Measurements from ENCODE around the gene UBB.

UBB gene

GRCh38 chr17:16407911-16408588 is 27.2 kb downstream of the UBB start:
- ChIA-PET POLR2A (interaction anchor here (0.5 to 0.9 kb wide), 2 partner anchors 27 to 45 kb away, joined by 3 to 4 read pairs; partner anchors contain the start of gene UBB), CTCF (interaction anchor here (0.5 to 2.6 kb wide), 8 partner anchors 8 to 44 kb away, joined by 3 to 17 read pairs (median 4); partner anchors contain the start of gene TRPV2)
- H3K27me3 ChIP-seq (replicated peaks in 2 of 5; ENCODE audit: control insufficient read depth in 4 of 5, insufficient read depth in 5 of 5, low read length in 4 of 5): no peaks in the 10 kb centered on the region
- 35% methylated on average over 9 of the region's 14 CpGs for WGBS (ENCODE audit: insufficient coverage)
- no peaks in the 10 kb centered on the region for H3K36me3 ChIP-seq (ENCODE audit: control insufficient read depth in 4 of 4, insufficient read depth in 4 of 4, low read length in 3 of 4)
- no peaks in the 10 kb centered on the region for H3K9me3 ChIP-seq (ENCODE audit: control extremely low read depth in 1 of 5, control insufficient read depth in 4 of 5, insufficient read depth in 2 of 5, low read depth in 1 of 5, low read length in 4 of 5)
- DNase-seq: peak in 2 of 3 donors; percentile 66 to 67
- H3K4me1 ChIP-seq (ENCODE audit: control extremely low read depth in 1 of 4, control insufficient read depth in 4 of 4, insufficient read depth in 4 of 4, low read length in 3 of 4): peaks cover 0 to 20% (median 11%) of the 10 kb centered on the region in 4 experiments
- H3K27ac ChIP-seq (ENCODE audit: insufficient read depth in 1 of 2, low read depth in 1 of 2, low read length in 2 of 2, poor library complexity in 1 of 2, severe bottlenecking in 2 of 2): peak overlapping the region in 1 of 2 experiments; percentile 27
- H3K4me3 ChIP-seq (ENCODE audit: control insufficient read depth in 1 of 7, extremely low read depth in 1 of 7, insufficient read depth in 4 of 7, low read depth in 2 of 7, low read length in 6 of 7): peak overlapping the region in 3 of 7 experiments; percentile 19 to 55 (median 42)

- CTCF ChIA-PET: interaction anchor here (0.7 to 6.3 kb wide), 24 partner anchors 8 to 1422 kb away, joined by 3 to 67 read pairs (median 6); partner anchors contain the start of genes CENPV and UBB
- 0% methylated on average over 18 of the region's 21 CpGs for WGBS (ENCODE audit: insufficient coverage)
- peak within 1 kb of the TSS; percentile 58 to 92 (median 81) for H3K4me3 ChIP-seq (ENCODE audit: control insufficient read depth in 1 of 7, extremely low read depth in 1 of 7, insufficient read depth in 4 of 7, low read depth in 2 of 7, low read length in 6 of 7)
- no peaks in the 10 kb centered on the region for H3K27me3 ChIP-seq (replicated peaks in 2 of 5; ENCODE audit: control insufficient read depth in 4 of 5, insufficient read depth in 5 of 5, low read length in 4 of 5)
- DNase-seq: peak; percentile 59 to 71 (median 68)
- peaks cover 6 to 29% (median 18%) of the 10 kb centered on the region in 4 experiments for H3K36me3 ChIP-seq (ENCODE audit: control insufficient read depth in 4 of 4, insufficient read depth in 4 of 4, low read length in 3 of 4)
- H3K4me1 ChIP-seq (ENCODE audit: control extremely low read depth in 1 of 4, control insufficient read depth in 4 of 4, insufficient read depth in 4 of 4, low read length in 3 of 4): peaks cover 9 to 57% (median 56%) of the 10 kb centered on the region in 4 experiments
- H3K9me3 ChIP-seq (ENCODE audit: control extremely low read depth in 1 of 5, control insufficient read depth in 4 of 5, insufficient read depth in 2 of 5, low read depth in 1 of 5, low read length in 4 of 5): no peaks in the 10 kb centered on the region
- peak within 1 kb of the TSS; percentile 74 to 91 for H3K27ac ChIP-seq (ENCODE audit: insufficient read depth in 1 of 2, low read depth in 1 of 2, low read length in 2 of 2, poor library complexity in 1 of 2, severe bottlenecking in 2 of 2)
- POLR2A ChIA-PET: interaction anchor here (0.6 to 3.3 kb wide), 12 partner anchors 9 to 62 kb away, joined by 3 to 39 read pairs (median 4); partner anchors contain the start of genes CENPV and UBB
Observed at GRCh38 chr17:16415031-16415924, 34.4 kb downstream of the UBB start, which contains the start of gene TRPV2. Gene TRPV2 (plus strand): TSS chr17:16415571. CDS start chr17:16417669, 2,098 bp downstream.

- peaks cover 9 to 58% (median 57%) of the 10 kb centered on the region in 4 experiments for H3K4me1 ChIP-seq (ENCODE audit: control extremely low read depth in 1 of 4, control insufficient read depth in 4 of 4, insufficient read depth in 4 of 4, low read length in 3 of 4)
- no peaks in the 10 kb centered on the region for H3K9me3 ChIP-seq (ENCODE audit: control extremely low read depth in 1 of 5, control insufficient read depth in 4 of 5, insufficient read depth in 2 of 5, low read depth in 1 of 5, low read length in 4 of 5)
- H3K27me3 ChIP-seq (replicated peaks in 2 of 5; ENCODE audit: control insufficient read depth in 4 of 5, insufficient read depth in 5 of 5, low read length in 4 of 5): no peaks in the 10 kb centered on the region
- 100% methylated on average over 3 of the region's 7 CpGs for WGBS (ENCODE audit: insufficient coverage)
- ChIA-PET CTCF (interaction anchor here (0.7 to 6.3 kb wide), 8 partner anchors 9 to 112 kb away, joined by 3 to 67 read pairs (median 5); partner anchors contain the start of gene UBB), POLR2A (interaction anchor here (0.9 to 3.3 kb wide), 2 partner anchors 19 to 34 kb away, joined by 3 to 17 read pairs; no protein-coding TSS in a partner anchor)
- H3K27ac ChIP-seq (ENCODE audit: insufficient read depth in 1 of 2, low read depth in 1 of 2, low read length in 2 of 2, poor library complexity in 1 of 2, severe bottlenecking in 2 of 2): peak overlapping the region in 1 of 2 experiments; percentile 91
- H3K36me3 ChIP-seq (ENCODE audit: control insufficient read depth in 4 of 4, insufficient read depth in 4 of 4, low read length in 3 of 4): peaks cover 7 to 38% (median 22%) of the 10 kb centered on the region in 4 experiments
- DNase-seq: no peak
- peak overlapping the region in 2 of 7 experiments; percentile 85 to 92 for H3K4me3 ChIP-seq (ENCODE audit: control insufficient read depth in 1 of 7, extremely low read depth in 1 of 7, insufficient read depth in 4 of 7, low read depth in 2 of 7, low read length in 6 of 7)
Observed at GRCh38 chr17:16417399-16417798, 36.5 kb downstream of the UBB start.

GRCh38 chr17:16417896-16418684 is 37.2 kb downstream of the UBB start:
- Histone ChIP-seq H3K27ac (ENCODE audit: insufficient read depth in 1 of 2, low read depth in 1 of 2, low read length in 2 of 2, poor library complexity in 1 of 2, severe bottlenecking in 2 of 2) (peak overlapping the region in 1 of 2 experiments; percentile 21), H3K4me3 (ENCODE audit: control insufficient read depth in 1 of 7, extremely low read depth in 1 of 7, insufficient read depth in 4 of 7, low read depth in 2 of 7, low read length in 6 of 7) (peak overlapping the region in 1 of 7 experiments; percentile 22), H3K9me3 (ENCODE audit: control extremely low read depth in 1 of 5, control insufficient read depth in 4 of 5, insufficient read depth in 2 of 5, low read depth in 1 of 5, low read length in 4 of 5) (no peaks in the 10 kb centered on the region), H3K27me3 (replicated peaks in 2 of 5; ENCODE audit: control insufficient read depth in 4 of 5, insufficient read depth in 5 of 5, low read length in 4 of 5) (no peaks in the 10 kb centered on the region), H3K36me3 (ENCODE audit: control insufficient read depth in 4 of 4, insufficient read depth in 4 of 4, low read length in 3 of 4) (peaks cover 8 to 45% (median 29%) of the 10 kb centered on the region in 4 experiments), H3K4me1 (ENCODE audit: control extremely low read depth in 1 of 4, control insufficient read depth in 4 of 4, insufficient read depth in 4 of 4, low read length in 3 of 4) (peaks cover 9 to 58% (median 57%) of the 10 kb centered on the region in 4 experiments)
- ChIA-PET POLR2A (no interaction called here), CTCF (interaction anchor here (1.0 to 6.3 kb wide), 9 partner anchors 10 to 65 kb away, joined by 3 to 67 read pairs (median 6); partner anchors contain the start of gene CENPV)
- DNase-seq: no peak
- 97% methylated on average over 4 of the region's 7 CpGs for WGBS (ENCODE audit: insufficient coverage)

- POLR2A ChIA-PET: interaction anchor here (0.7 kb wide), 1 partner anchor 118 kb away, joined by 4 read pairs; no protein-coding TSS in a partner anchor
- CTCF ChIA-PET: interaction anchor here (1.0 to 6.3 kb wide), 7 partner anchors 11 to 66 kb away, joined by 3 to 67 read pairs (median 6); partner anchors contain the start of gene CENPV
- DNase-seq: peak in 1 of 3 donors; percentile 16
- Histone ChIP-seq H3K27me3 (replicated peaks in 2 of 5; ENCODE audit: control insufficient read depth in 4 of 5, insufficient read depth in 5 of 5, low read length in 4 of 5) (no peaks in the 10 kb centered on the region), H3K27ac (ENCODE audit: insufficient read depth in 1 of 2, low read depth in 1 of 2, low read length in 2 of 2, poor library complexity in 1 of 2, severe bottlenecking in 2 of 2) (peak overlapping the region in 1 of 2 experiments; percentile 21), H3K4me3 (ENCODE audit: control insufficient read depth in 1 of 7, extremely low read depth in 1 of 7, insufficient read depth in 4 of 7, low read depth in 2 of 7, low read length in 6 of 7) (peak overlapping the region in 2 of 7 experiments; percentile 34 to 56), H3K9me3 (ENCODE audit: control extremely low read depth in 1 of 5, control insufficient read depth in 4 of 5, insufficient read depth in 2 of 5, low read depth in 1 of 5, low read length in 4 of 5) (no peaks in the 10 kb centered on the region), H3K4me1 (ENCODE audit: control extremely low read depth in 1 of 4, control insufficient read depth in 4 of 4, insufficient read depth in 4 of 4, low read length in 3 of 4) (peaks cover 9 to 58% (median 57%) of the 10 kb centered on the region in 4 experiments), H3K36me3 (ENCODE audit: control insufficient read depth in 4 of 4, insufficient read depth in 4 of 4, low read length in 3 of 4) (peaks cover 13 to 51% (median 35%) of the 10 kb centered on the region in 4 experiments)
- WGBS (ENCODE audit: insufficient coverage): 90% methylated on average over 1 of the region's 2 CpGs
Observed at GRCh38 chr17:16418685-16419068, 37.8 kb downstream of the UBB start.

Measured in common myeloid progenitor, CD34-positive (primary cell).